ENCODE results near the gene FAIM2. TPM values are rescaled to one million over a fixed set of nuclear protein-coding genes. Genes with fewer than 3 reads are reported as not detected.

FAIM2 gene
- total RNA-seq, 4 donors from 2014 or later, result 0.13 to 1.1 TPM; not detected in 2

- H3K27ac ChIP-seq, result no peak overlapping the region
- H3K4me1 ChIP-seq, result no peaks in the 10 kb centered on the region
- H3K4me3 ChIP-seq, result no peak overlapping the region
- no peaks in the 10 kb centered on the region for H3K27me3 ChIP-seq
- in situ Hi-C loops (cut with MboI; ENCODE audit: low sequenced_read_pairs in 4 of 4) (no loop called here), intact Hi-C loops (cut with DNase I; ENCODE audit: low total_unique reads) (no loop called here)
- no peak for DNase-seq
- ATAC-seq, result no peak
- TF ChIP-seq CTCF (IDR thresholded peaks at IDR 0.05 in 4 of 5, conservative IDR thresholded peaks at IDR 0.05 in 1 of 5) (no peak), POLR2A (IDR thresholded peaks at IDR 0.05) (no peak)
- H3K36me3 ChIP-seq, result no peaks in the 10 kb centered on the region
- no peaks in the 10 kb centered on the region for H3K9me3 ChIP-seq
Measured at GRCh38 chr12:49878021-49878420, 25.7 kb downstream of the FAIM2 start.

- H3K36me3 ChIP-seq, result no peaks in the 10 kb centered on the region
- intact Hi-C loops (cut with DNase I; ENCODE audit: low total_unique reads) (no loop called here), in situ Hi-C loops (cut with MboI; ENCODE audit: low sequenced_read_pairs in 4 of 4) (no loop called here)
Measured at GRCh38 chr12:49877066-49877465, 26.6 kb downstream of the FAIM2 start.

GRCh38 chr12:49876070-49876469 is 27.6 kb downstream of the FAIM2 start:
- ATAC-seq (no peak), DNase-seq (no peak)
- intact Hi-C loops (cut with DNase I; ENCODE audit: low total_unique reads), result no loop called here
- Histone ChIP-seq H3K36me3 (no peaks in the 10 kb centered on the region), H3K27ac (no peak overlapping the region), H3K27me3 (no peaks in the 10 kb centered on the region), H3K9me3 (no peaks in the 10 kb centered on the region), H3K4me3 (no peak overlapping the region), H3K4me1 (no peaks in the 10 kb centered on the region)
- in situ Hi-C loops (cut with MboI; ENCODE audit: low sequenced_read_pairs in 4 of 4), result no loop called here
- TF ChIP-seq POLR2A (IDR thresholded peaks at IDR 0.05) (no peak), CTCF (IDR thresholded peaks at IDR 0.05 in 4 of 5, conservative IDR thresholded peaks at IDR 0.05 in 1 of 5) (no peak)

More at GRCh38 chr12:49877066-49877465, 26.6 kb downstream of the FAIM2 start:
- no peaks in the 10 kb centered on the region for H3K9me3 ChIP-seq
- no peaks in the 10 kb centered on the region for H3K27me3 ChIP-seq
- no peaks in the 10 kb centered on the region for H3K4me1 ChIP-seq
- no peak for ATAC-seq
- no peak overlapping the region for H3K27ac ChIP-seq
- no peak for DNase-seq
- H3K4me3 ChIP-seq, result no peak overlapping the region
- TF ChIP-seq CTCF (IDR thresholded peaks at IDR 0.05 in 4 of 5, conservative IDR thresholded peaks at IDR 0.05 in 1 of 5), result no peak

- intact Hi-C loops (cut with DNase I; ENCODE audit: low total_unique reads), result no loop called here
- H3K27ac ChIP-seq, result no peak overlapping the region
- no peaks in the 10 kb centered on the region for H3K36me3 ChIP-seq
- H3K27me3 ChIP-seq, result no peaks in the 10 kb centered on the region
- no peak overlapping the region for H3K4me3 ChIP-seq
- no peaks in the 10 kb centered on the region for H3K4me1 ChIP-seq
- no peak for ATAC-seq
- in situ Hi-C loops (cut with MboI; ENCODE audit: low sequenced_read_pairs in 4 of 4), result no loop called here
- TF ChIP-seq POLR2A (IDR thresholded peaks at IDR 0.05) (no peak), CTCF (IDR thresholded peaks at IDR 0.05 in 4 of 5, conservative IDR thresholded peaks at IDR 0.05 in 1 of 5) (no peak)
- no peaks in the 10 kb centered on the region for H3K9me3 ChIP-seq
- DNase-seq, result no peak
Measured at GRCh38 chr12:49875115-49875720, 28.5 kb downstream of the FAIM2 start.
